Measurements from ENCODE around the gene ABHD10. TPM values are rescaled to one million over a fixed set of nuclear protein-coding genes. Genes with fewer than 3 reads are reported as not detected.

The ABHD10 gene
- total RNA-seq, 1 experiment from 2014 or later, result 41.8 TPM

- no peak overlapping the region for H3K4me3 Mint-ChIP-seq (ENCODE audit: unreplicated experiment)
- TF ChIP-seq CTCF (IDR thresholded peaks at IDR 0.05; ENCODE audit: insufficient read depth in 1 of 2, low read depth in 1 of 2, low read length in 1 of 2, severe bottlenecking in 1 of 2, unreplicated experiment in 1 of 2), result no peak
- Histone ChIP-seq H3K9me3 (no peaks in the 10 kb centered on the region), H3K36me3 (ENCODE audit: control insufficient read depth, insufficient read depth, low read length) (no peaks in the 10 kb centered on the region), H3K27me3 (replicated peaks; ENCODE audit: control insufficient read depth, insufficient read depth, low read length) (no peaks in the 10 kb centered on the region), H3K4me3 (ENCODE audit: low read depth, low read length) (no peak overlapping the region), H3K4me1 (0 out of 2 replicates have a peak, but pooled peaks cover 6% of the 10 kb centered on the region)
- intact Hi-C loops (cut with micrococcal nuclease; ENCODE audit: unreplicated experiment), result no loop called here
- no TSS peak for BruUV-seq (replicated peaks)
- H3K27me3 Mint-ChIP-seq (ENCODE audit: insufficient read depth, unreplicated experiment), result no peaks in the 10 kb centered on the region
- no peaks in the 10 kb centered on the region for H3K9me3 Mint-ChIP-seq (ENCODE audit: unreplicated experiment)
- H3K4me1 Mint-ChIP-seq (ENCODE audit: low read depth, unreplicated experiment), result no peaks in the 10 kb centered on the region
- no peak for DNase-seq
- H3K27ac Mint-ChIP-seq (ENCODE audit: unreplicated experiment), result no peak overlapping the region
- CTCF ChIA-PET, result no interaction called here
- no peaks in the 10 kb centered on the region for H3K36me3 Mint-ChIP-seq (ENCODE audit: insufficient read depth, unreplicated experiment)
- POLR2A ChIA-PET, result interaction anchor here (0.6 kb wide), 1 partner anchor 148 kb away, joined by 3 read pairs; no protein-coding TSS in a partner anchor
Observed at GRCh38 chr3:112011376-112011940, 32.6 kb downstream of the ABHD10 start.

DNA sequence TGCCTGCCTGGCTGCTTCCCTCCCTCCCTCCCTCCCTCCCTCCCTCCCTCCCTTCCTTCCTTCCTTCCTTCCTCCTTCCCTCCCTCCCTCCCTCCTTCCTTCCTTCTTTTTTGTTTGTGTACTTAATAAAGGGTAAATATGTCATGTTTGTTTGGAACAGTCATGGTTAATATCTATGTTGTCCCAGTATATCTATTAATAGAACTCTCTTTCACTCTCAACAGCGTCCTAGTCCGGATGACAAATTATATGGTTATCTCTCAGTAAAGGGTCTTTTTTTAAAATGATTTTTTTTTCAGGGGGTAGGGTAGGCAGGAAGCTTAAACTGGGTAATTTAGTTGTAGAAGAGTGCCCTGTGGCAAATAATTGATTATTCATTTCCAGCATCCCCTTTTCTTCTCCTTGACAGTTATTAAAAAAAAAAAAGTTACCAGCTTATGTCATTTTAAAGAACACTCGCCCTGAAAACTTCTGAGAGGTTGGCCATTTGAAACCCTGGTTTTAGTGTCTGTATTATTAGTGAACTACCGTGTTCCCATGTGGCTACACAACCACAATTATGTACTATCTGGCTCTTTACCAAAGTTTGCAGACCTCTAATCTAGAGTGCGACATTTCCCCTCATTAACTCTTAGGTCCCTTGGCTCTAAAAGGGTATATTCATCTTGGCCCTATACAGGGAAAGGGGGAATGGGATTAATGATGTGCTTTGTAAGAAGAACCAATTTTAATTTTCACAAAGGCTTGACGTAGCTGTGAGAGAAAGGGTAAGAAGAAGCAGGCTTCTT lies 33.6 kb downstream of the ABHD10 start:
- no peak for DNase-seq
- no peaks in the 10 kb centered on the region for H3K27me3 ChIP-seq (replicated peaks; ENCODE audit: control insufficient read depth, insufficient read depth, low read length)
- Mint-ChIP-seq H3K36me3 (ENCODE audit: insufficient read depth, unreplicated experiment) (no peaks in the 10 kb centered on the region), H3K27me3 (ENCODE audit: insufficient read depth, unreplicated experiment) (no peaks in the 10 kb centered on the region), H3K9me3 (ENCODE audit: unreplicated experiment) (no peaks in the 10 kb centered on the region), H3K4me1 (ENCODE audit: low read depth, unreplicated experiment) (no peaks in the 10 kb centered on the region), H3K4me3 (ENCODE audit: unreplicated experiment) (no peak overlapping the region), H3K27ac (ENCODE audit: unreplicated experiment) (no peak overlapping the region)
- no peaks in the 10 kb centered on the region for H3K36me3 ChIP-seq (ENCODE audit: control insufficient read depth, insufficient read depth, low read length)
- no peak for TF ChIP-seq CTCF (IDR thresholded peaks at IDR 0.05; ENCODE audit: insufficient read depth in 1 of 2, low read depth in 1 of 2, low read length in 1 of 2, severe bottlenecking in 1 of 2, unreplicated experiment in 1 of 2)
- H3K9me3 ChIP-seq, result no peaks in the 10 kb centered on the region
- ChIA-PET CTCF (interaction anchor here (1.5 to 2.3 kb wide), 9 partner anchors 10 to 343 kb away, joined by 4 to 66 read pairs (median 11); partner anchors contain the start of gene ABHD10), POLR2A (interaction anchor here (0.6 kb wide), 1 partner anchor 148 kb away, joined by 3 read pairs; no protein-coding TSS in a partner anchor)
- H3K4me3 ChIP-seq (ENCODE audit: low read depth, low read length), result no peak overlapping the region
- H3K4me1 ChIP-seq, result 0 out of 2 replicates have a peak, but pooled peaks cover 6% of the 10 kb centered on the region
- BruUV-seq (replicated peaks), result no TSS peak
- intact Hi-C loops (cut with micrococcal nuclease; ENCODE audit: unreplicated experiment), result no loop called here

DNA sequence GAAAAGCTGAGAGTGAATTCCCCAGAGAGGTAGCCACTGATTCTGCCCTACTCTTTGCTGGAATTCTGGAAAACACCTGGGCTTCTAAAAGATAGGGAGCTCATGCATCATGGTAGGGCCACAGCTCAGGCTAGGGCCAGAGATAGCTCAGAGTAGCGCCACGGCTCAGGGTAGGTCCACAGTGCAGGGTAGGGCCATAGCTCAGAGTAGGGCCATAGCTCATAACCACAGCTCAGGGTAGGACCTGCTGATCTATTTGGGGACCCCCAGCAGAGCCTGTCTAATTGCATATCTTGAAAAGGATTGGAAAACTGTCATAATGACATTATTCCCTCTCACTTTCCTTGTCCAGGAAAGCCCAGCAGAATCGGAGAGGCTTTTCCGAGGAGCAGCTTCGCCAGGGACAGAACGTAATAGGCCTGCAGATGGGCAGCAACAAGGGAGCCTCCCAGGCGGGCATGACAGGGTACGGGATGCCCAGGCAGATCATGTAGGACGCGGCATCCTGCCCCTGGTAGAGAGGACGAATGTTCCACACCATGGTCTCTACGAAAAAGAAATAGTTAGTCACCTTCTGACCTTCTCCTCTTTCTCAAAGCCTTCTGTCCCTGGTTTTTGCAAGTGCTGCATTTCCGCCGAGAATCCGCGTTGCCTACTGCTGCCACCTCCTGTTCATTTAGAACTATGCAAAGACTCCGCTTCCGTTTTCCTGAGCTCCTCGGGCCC lies 34.4 kb downstream of the ABHD10 start:
- peak; percentile 57 to 66 for DNase-seq
- Histone ChIP-seq H3K27me3 (replicated peaks; ENCODE audit: control insufficient read depth, insufficient read depth, low read length) (no peaks in the 10 kb centered on the region), H3K36me3 (ENCODE audit: control insufficient read depth, insufficient read depth, low read length) (no peaks in the 10 kb centered on the region), H3K4me3 (ENCODE audit: low read depth, low read length) (no peak overlapping the region), H3K9me3 (no peaks in the 10 kb centered on the region), H3K4me1 (0 out of 2 replicates have a peak, but pooled peaks cover 6% of the 10 kb centered on the region)
- peak; percentile 32 to 67 for TF ChIP-seq CTCF (IDR thresholded peaks at IDR 0.05; ENCODE audit: insufficient read depth in 1 of 2, low read depth in 1 of 2, low read length in 1 of 2, severe bottlenecking in 1 of 2, unreplicated experiment in 1 of 2)
- intact Hi-C loops (cut with micrococcal nuclease; ENCODE audit: unreplicated experiment), result loop anchor here (1.0 kb wide), 1 partner anchor 24 kb away; no protein-coding TSS in a partner anchor
- Mint-ChIP-seq H3K36me3 (ENCODE audit: insufficient read depth, unreplicated experiment) (no peaks in the 10 kb centered on the region), H3K27me3 (ENCODE audit: insufficient read depth, unreplicated experiment) (no peaks in the 10 kb centered on the region), H3K9me3 (ENCODE audit: unreplicated experiment) (no peaks in the 10 kb centered on the region), H3K27ac (ENCODE audit: unreplicated experiment) (no peak overlapping the region), H3K4me1 (ENCODE audit: low read depth, unreplicated experiment) (no peaks in the 10 kb centered on the region), H3K4me3 (ENCODE audit: unreplicated experiment) (no peak overlapping the region)
- POLR2A ChIA-PET, result no interaction called here
- CTCF ChIA-PET, result interaction anchor here (0.6 to 2.3 kb wide), 19 partner anchors 9 to 344 kb away, joined by 3 to 66 read pairs (median 7); partner anchors contain the start of genes ABHD10 and TAGLN3
- no TSS peak for BruUV-seq (replicated peaks)

Measured in Caco-2 (cell line).